HG03060 (cell line): ENCODE measurements around the gene PTGFRN.
"Not testable (repeated sequence)": the region's sequence is repeated elsewhere in the genome, so short reads cannot be mapped to it uniquely, and the experiment has no call there.

Experiments
- ATAC-seq: cut with Tn5 transposase; IDR thresholded peaks from one replicate; pipeline ENCODE4 v1.9.1; 2021; ENCODE audit warnings: low read depth, moderate number of reproducible peaks; ENCODE audit not compliant: unreplicated experiment

Gene PTGFRN

DNA sequence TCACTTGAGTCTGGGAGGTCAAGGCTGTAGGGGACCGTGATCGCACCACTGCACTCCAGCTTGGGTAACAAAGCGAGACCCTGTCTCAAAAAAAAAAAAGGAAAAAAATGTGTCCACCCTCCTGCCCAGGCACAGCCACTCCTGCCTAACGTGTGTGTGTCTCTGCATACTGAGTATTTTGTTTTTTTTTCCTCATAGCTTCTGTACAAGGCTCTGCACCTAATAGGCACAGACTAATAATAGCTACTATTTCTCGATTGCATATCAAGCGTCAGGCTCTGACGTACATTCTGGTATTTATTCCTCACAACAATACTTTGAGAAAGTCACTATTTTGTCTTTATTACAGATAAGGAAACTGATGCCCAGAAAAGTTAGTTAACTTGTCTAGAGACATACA, 5.0 kb downstream of the PTGFRN start:
- ATAC-seq, result no peak

DNA sequence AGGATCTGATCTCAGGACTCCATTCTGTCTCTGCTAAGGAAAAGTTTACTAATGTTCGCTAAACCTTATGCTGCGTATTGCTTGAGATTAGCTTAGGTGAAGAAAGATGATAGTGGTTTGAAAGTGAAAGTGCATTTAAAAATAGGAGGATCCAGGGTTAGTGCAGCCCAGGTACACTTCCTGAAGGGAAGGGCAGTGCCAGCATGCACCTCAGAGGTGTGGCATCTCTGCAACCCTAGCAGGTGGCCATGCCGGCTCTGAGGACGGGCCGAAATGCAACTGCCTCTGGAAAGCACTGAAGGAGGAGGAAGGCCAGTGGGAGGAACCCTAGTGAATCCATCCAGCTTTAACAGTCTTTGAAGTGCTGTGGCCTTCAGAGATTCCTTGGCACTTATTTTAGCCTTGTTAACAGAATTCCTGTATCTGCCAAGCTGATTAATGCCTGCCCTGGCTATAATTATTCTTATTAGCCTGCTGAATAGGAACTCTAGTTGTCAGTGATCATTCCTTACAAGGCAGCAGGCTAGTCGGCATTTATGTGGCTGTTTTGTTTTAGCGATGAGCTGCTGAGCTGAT, 5.5 kb downstream of the PTGFRN start:
- no peak for ATAC-seq

DNA sequence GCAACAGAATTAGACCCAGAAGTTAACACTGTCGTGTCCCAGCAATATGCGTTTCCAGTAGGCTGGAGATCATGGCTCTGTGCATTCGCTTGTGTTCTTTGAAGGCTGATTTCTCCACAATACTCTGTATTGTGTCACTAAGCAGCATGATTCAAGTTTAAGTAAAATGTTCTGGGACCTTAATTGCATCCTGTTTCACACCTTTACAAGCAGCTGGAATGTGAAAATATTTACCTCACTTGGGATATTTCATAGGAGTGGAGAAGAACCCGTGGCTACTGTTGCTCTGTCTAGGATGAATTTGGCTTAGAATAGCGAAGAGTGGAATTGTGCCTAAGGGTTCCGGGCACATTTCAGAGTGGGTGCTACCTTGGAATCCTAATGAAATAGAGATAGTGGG, 6.3 kb downstream of the PTGFRN start:
- ATAC-seq, result no peak

DNA sequence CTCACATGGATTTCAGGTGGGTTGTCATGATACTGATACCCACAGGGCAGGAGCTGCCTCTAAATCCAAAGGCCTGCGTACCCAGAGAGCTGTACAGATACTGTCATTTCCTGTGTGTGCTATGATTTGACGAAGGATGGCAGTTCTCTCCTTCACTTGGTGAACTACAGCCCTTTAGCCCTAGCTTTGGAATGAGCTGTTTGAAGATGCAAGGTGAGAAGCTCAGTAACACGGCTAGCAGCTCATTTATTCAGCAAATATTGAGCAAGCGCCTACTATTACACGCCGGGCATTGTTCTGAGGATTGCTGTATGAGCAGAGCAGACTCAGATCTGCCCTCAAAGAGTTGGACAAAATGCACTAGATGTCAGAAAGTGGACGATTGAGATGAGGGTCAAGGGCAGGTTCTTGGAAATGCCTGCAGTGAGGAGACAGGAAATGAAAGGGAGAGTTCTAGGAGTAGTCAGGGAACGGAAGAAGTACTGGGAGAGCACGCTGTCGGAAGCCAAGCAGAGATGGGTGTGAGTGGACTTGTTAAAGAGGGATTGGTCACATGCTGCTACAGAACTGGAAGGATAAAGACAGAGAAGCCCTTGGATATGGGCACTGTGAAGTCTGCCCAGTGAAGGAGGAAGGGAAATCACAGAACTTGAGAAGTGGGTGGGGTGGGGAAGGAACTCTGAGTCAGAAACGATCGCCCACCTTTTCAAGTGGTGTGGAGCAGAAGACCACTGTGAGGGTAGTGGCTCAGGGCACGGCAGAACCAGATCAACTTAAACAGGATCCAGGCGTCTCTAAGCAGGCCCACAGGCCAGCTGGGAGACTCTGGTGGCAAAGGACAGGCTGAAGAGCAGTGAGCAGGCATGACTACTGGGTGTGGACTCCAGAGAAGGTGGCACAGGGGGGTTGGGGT, 7.1 kb downstream of the PTGFRN start:
- no peak for ATAC-seq

DNA sequence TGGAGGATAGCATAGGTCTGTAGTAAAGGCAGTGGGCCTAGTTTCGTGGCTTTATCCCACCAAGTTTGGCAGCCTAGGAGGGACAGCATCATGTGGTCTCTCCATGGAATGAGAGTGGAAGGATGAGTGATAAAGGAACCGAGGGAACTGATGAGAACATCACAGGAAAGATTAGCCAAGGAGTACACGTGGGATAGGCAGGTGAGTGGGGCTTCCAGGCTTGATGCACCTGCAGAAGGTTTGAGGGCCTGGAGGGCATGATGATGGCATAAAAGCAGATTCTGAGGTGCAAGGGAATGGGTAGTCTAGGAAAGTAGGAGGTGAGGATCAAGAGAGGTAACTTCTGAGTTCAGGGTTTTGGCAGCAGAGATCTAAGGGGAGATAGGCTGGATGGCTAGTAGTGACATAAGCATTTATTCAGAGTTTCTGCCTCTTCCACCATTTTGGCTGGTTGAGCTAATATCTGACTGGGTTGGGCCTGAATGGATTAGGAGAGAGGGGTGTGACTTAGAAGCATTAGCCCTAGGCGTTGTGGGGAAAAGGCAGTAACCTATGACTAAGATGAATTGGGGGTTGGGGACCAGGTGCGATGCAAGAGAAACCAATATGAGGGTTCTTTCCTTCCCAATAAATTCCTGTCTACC, 9.1 kb downstream of the PTGFRN start:
- no peak for ATAC-seq

DNA sequence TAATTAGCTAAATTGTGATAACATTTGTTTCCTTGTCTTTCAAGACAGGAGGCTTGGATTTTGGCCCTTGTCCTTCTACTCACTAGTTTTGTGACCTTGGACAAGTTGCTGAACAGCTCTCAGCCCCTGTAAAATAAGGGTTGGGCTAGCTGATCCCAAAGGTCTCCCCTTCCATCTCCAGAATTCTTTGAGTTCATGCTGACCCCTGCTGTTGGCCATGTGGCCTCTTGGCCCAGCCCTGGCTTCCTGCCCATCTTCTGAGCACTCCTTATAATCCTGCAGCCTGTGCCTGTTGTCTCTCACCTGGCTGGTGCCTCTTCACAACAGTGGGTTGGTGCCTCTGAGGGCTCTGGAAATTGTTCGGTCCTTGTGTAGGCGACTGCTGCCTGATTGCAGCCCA, 10.1 kb downstream of the PTGFRN start:
- ATAC-seq, result no peak

DNA sequence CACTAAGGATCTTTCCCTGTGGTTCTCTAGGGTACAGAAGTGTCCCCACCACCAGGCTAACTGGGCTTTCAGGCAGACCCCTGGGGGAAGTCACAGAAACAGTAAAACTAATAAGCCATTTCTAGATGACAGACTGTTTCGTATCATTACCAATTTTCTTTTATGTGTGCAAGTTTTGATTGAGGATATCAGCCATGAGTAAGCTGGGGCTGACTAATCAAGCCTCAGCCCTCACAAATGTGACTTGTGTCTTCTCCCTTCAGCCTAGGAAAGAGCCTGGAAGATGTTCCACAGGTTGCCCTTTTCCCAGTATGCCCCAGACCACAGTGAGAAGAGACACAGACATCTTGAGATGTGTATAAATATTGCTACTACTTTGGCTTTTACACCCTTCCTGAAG, 10.5 kb downstream of the PTGFRN start:
- no peak for ATAC-seq

DNA sequence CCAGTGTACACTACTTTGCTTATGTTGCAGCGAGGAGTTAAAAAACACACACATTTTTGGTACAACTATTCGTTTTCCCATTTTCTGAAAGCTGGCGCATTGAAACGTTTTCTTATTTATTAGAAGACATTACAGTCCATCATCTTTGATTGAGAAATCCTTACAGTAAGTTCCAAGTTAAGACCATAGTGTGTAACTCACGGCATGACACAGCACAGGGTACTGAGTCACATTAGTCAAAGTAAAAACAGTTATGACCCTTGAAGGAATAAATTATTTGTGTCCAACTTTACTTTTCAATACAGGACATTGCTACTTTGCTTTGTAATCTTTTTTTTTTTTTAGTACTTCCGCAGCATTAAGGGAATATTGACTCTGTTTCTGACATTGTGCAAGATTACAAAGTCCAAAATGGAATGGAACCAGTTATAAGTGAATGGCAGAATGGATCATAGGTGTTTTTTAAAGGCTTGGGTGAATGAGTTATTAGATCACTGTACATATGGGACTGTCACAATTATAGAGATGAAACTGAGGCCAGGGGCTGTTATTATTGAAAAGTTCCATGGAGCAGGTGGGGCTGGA, 11.7 kb downstream of the PTGFRN start:
- ATAC-seq, result no peak

DNA sequence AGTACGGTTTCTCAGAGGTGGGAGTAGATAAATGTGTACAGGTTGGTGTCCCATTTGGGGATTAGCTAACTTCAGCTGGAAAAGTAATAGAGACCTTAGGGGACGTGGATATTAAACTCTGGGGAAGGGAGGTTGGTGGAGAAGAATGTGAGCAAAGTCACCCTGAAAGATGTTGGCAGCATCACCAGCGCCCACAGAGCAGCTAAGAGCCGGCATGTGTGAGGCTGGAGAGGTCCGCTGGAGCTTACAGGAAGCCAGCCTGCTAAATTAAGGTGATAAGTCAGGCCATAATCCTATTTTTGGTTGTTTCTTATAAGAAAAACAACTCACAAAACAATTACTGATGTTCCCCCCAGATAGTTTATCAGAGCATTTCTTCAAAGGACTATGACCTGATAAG, 12.2 kb downstream of the PTGFRN start:
- no peak for ATAC-seq

DNA sequence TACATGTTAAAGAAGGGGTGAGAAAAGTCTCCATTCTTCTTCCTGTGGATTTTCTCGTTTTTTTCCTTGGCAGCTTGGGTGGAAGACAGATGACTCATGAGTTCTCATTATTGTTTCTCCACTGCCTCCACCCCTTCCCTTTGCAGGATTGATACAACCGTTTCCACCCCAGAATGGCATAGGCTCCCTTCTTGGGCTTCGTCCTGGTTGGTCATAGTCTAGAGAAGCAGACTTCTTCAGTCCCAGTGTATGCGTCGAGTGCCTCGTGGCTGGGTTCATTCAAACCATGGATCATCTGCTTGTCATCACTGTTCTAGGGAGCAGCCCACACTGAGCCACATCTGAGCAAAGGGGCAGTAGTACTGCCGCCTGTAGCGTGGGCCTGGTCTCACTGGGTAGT, 13.7 kb downstream of the PTGFRN start:
- no peak for ATAC-seq

DNA sequence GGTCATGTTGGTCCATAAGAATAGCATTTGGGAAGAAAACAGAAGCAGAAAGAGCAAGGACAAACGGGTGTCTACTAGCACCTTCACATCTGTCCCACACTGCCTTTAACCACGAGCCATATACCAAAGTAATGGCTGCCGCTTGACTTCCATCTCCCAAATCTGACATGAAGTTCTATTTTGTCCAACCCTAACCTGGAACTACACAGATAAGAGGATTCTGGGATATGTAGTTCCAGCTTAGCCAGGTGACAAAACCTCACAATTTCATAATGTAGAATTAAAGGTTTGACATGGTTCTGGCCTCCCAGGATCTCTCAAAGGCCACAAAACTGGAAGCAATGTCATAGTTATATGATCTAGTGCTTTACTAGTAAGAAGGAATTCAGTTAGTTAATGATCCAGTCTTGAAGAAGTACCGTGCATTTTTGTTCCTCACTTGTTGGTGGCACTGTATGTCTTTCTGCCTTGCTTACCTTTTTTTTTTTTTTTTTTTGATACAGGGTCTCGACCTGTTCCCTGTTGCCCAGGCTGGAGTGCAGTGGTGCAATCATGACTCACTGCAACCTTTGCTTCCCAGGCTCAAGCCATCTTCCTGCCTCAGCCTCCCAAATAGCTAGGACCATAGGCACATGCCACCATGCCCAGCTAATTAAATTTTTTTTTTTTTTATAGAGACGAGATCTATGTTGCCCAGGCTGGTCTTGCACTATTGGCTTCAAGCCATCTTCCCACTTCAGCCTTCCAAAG, 17.5 kb downstream of the PTGFRN start:
- no peak for ATAC-seq

DNA sequence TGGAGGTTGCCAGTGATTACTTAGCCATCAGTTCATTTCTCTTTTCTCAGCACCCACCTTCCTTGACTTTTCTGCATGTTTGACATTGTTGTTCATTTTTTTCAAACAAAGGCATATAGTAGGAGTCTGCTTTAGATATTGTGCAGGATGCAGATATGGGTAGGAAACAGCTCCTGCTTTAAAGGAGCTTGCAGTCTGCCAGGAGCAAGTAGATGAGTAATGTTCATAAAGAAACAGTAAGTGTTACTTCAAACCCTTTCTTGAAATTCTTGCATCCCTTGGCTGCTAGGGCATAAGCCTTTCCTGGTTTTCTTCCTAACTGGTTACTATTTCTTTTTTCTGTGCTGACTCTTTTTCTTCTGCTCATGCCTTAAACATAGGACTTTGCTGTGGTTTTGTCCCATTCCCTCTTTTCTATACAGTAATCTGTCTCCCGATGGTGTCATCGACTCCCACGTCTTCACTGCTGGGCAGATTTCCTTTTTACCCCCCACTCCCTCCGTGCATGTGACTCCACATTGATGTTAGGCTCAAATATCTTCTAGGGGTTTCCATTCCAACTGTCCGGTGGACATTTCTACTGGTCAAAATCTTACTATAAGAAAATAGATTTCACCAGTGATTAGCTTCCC, 20.4 kb downstream of the PTGFRN start:
- ATAC-seq, result no peak

DNA sequence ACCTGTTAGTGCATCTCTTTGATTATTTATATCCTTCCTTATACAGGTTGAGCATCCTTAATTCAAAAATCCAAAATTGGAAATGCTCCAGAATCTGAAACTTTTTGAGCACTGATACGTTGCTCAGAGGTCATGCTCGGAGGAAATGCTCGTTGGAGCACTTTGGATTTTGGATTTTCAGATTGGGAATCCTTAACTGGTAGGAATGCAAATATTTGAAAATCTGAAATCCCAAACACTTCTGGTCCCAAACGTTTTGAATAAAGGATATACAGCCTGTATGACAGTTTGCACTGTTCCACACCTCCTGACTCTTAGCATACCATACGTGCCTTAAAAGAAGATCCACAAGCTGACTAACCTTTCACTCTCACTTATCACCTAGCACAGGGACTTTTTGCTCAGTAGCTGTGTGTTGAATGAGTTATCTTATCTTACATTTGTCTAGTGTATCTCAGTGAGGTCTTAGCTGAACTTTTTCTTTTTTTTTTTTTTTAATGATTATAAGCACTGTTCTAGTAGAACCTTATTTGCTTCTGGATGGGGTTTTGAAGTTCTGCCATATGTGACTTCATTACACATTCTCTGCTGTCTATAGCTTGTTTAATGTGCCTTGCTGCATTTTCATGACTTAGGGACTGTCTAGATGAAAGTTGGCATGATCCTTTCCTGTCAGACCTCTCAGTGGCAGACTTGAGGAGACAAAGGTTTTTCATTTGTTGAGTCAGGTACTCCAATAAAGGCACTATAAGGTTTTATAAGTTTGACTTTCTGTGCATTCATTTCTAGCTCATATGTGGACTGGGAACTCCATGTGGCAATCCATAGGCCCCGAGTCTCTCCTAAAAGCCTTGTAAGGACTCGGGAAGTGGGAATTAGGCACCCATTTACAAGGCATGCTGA, 21.6 kb downstream of the PTGFRN start:
- ATAC-seq, result no peak

DNA sequence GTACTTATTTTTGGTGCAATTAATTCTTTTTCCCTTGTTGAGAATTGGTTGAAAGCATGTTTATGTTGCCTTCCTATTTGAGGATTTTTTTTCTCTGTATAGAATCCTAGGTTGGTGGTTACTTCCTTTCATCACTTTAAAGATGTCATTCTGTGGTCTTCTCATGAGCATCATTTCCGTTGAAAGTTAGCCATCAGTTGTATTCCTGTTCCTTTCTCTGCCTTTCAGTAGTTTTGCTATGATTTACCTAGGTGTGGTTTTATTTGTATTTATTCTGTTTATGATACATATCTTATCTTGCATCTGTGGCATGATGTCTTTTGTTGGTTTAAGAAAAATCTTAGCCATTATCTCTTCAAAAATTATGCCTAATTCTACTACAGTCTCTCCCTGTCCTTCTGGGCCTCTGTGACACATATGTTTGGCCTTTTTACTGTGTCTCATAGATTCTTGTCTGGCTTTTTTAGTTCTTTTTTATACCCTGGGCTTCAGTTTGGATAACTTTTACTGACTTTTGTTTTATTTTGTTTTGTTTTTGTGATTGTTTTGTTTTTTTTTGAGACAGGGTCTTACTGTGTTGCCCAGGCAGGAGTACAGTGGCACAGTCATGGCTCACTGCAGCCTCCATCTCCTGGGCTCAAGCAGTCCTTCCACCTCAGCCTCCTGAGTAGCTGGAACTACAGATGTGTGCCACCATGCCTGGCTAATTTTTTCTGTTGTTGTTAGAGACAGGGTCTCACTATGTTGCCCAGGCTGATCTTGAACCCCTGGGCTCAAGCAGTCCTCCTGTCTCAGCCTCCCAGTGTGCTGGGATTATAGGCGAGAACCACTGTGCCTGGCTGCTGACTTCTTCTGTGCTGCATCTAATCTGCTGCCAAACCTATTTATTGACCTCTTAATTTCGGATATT, 24.1 kb downstream of the PTGFRN start:
- ATAC-seq, result no peak

DNA sequence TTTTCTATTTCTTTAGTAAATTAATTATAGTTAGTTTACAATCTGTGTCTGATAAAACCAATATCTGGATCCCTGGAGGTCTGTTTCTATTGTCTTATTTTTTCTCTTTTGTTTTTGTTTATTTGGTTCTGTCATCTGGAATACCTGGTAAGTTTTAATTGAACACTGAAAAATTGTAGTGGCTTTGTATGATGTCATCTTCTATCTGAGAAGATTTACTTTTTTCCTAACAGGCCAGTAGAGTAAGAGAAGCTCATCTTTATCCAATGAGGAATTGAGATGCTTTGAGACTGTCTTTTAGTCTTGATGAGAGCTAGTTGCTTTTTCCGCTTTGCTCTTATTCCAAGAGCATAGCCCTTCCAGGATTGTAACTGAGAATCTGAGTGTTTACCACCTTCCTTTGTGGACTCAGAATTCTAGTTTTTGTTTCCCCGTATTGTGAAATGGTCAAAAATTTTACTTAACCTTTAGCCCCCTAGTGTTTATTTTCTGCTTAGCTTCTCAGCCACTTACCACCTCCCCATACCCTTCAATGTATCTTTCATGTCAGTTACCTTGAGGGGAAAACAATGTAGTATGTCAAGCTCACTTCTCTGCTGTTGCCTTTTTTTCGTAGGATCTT, 25.0 kb downstream of the PTGFRN start:
- ATAC-seq, result no peak

DNA sequence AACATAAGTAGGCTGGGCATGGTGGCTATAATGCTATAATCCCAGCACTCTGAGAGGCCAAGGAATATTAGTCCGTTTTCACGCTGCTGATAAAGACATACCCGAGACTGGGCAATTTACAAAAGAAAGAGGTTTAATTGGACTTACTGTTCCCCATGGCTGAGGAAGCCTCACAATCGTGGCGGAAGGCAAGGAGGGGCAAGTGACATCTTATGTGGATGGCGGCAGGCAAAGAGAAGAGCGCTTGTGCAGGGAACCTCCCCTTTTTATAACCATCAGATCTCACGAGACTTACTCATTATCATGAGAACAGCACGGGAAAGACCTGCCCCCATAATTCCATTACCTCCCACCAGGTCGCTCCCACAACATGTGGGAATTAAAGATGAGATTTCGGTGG, 28.5 kb downstream of the PTGFRN start:
- no peak for ATAC-seq

DNA sequence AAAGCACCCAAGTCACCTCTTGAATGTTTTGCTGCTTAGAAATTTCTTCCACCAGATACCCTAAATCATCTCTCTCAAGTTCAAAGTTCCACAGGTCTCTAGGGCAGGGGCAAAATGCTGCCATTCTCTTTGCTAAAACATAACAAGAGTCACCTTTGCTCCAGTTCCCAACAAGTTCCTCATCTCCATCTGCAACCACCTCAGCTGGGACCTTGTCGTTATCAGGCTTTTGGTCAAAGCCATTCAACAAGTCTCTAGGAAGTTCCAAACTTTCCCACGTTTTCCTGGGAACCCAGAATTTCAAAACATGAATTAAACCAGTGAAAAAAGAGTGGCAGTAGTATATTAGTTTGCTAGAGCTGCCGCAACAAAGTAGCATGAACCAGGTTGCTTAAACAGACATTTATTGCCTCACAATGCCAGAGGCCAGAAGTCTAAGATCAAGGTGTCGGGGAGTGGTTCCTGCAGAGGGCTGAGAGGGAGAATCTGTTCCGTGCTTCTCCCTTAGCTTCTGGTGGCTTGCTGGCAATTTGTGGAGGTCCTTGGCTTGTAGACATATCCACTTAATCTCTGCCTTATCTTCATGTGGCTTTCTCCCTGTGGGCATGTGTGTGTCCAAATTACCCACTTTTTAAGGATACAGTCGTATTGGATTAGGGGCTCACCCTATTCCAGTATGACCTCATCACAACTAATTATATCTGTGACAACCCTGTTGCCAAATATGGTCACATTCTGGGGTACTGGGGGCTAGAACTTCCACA, 30.2 kb downstream of the PTGFRN start:
- not testable (repeated sequence) for ATAC-seq
